ENCODE results near the gene CACTIN. TPM values are rescaled to one million over a fixed set of nuclear protein-coding genes. Genes with fewer than 3 reads are reported as not detected.

The CACTIN gene
- total RNA-seq, 1 experiment from 2014 or later, result 33.2 TPM

DNA sequence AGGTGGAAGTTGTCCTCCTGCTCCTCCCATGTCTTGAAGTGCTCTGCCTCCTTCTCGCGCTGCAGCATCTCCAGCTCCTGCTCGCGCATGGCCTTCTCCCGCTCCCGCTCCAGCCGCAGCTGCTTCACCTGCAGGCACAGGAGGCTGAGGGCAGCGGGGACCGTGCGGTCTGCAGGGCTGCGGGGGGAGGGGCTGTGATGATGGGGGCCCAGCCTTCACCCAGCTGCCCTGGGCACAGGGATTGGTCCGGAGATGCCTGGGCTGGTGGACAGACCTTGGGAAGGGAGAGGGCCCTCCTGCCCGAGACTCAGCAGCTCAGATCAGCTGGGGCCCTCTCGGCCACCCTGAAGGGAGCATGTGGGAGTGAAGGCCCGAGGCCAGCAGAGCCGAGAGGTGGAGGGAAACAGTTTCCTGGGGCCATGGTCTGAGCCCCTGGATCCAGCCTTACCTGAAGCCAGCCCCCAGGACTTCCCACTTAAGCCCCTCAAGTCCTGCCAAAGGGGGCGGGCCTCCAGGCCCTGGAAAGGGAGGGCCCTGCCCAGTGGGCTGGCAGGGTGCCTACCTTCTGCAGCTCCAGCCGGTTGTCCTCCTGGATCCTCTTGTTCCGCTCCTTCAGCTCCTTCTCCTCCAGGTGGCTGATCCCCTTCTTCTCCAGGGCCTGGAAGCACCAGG, 6.3 kb downstream of the CACTIN start:
- CTCF ChIA-PET, result no interaction called here
- H3K9ac ChIP-seq (ENCODE audit: low read length), result no peak overlapping the region

DNA sequence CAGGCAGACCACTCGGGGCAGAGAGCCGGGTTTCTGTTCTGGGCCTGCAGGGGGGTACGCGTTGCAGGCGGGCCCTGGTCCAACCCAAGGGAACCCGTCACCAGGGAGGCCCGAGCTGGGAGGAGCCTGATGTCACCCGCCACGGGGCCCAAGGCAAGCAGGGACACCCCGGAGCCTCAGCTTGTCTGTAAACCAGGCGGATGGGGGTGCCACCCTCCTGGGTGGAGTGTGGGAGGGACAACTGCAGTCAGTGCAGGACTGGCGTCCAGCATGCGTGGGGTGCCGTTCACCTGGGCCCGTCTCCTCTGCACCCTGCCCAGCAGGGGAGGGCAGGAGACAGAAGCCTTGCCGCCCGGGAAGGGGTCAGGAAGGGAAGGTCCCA, 7.0 kb downstream of the CACTIN start:
- no TSS peak for BruUV-seq (replicated peaks)
- Histone ChIP-seq H3K27ac (ENCODE audit: low read depth, low read length) (no peak overlapping the region), H4K20me1 (ENCODE audit: insufficient read depth) (no peaks in the 10 kb centered on the region), H3K79me2 (ENCODE audit: insufficient read depth, low read length) (peaks cover 12% of the 10 kb centered on the region), H3K9ac (ENCODE audit: low read length) (no peak overlapping the region), H3K4me1 (ENCODE audit: control insufficient read depth in 1 of 2, insufficient read depth in 2 of 2, low read length in 2 of 2) (no peaks in the 10 kb centered on the region; a peak in 2 of 4 replicates), H3K36me3 (ENCODE audit: control insufficient read depth in 1 of 2, insufficient read depth in 2 of 2, low read length in 2 of 2) (peaks cover 0 to 5% of the 10 kb centered on the region in 2 experiments; a peak in 2 of 4 replicates), H2AFZ (ENCODE audit: low read depth, low read length, poor library complexity, severe bottlenecking) (no peak overlapping the region), H3K4me3 (replicated peaks in 1 of 2; ENCODE audit: low read depth in 1 of 2, low read length in 2 of 2) (no peak overlapping the region), H3K9me3 (ENCODE audit: control insufficient read depth in 1 of 2, insufficient read depth in 1 of 2, low read depth in 1 of 2, low read length in 2 of 2) (no peaks in the 10 kb centered on the region), H3K9me2 (ENCODE audit: insufficient read depth) (no peaks in the 10 kb centered on the region), H3K4me2 (ENCODE audit: low read length) (no peak overlapping the region), H3K27me3 (ENCODE audit: insufficient read depth, low read length) (no peaks in the 10 kb centered on the region)
- RAD21 ChIA-PET (ENCODE audit: low non-redundant PET in 1 of 2, low total read pairs in 2 of 2, uncharacterized antibody in 2 of 2, unreplicated experiment in 2 of 2), result no interaction called here
- intact Hi-C loops (cut with micrococcal nuclease), result no loop called here
- ATAC-seq (no peak), DNase-seq (ENCODE audit: low read depth, low spot score) (no peak)
- CTCF ChIA-PET, result no interaction called here
- no peak for TF ChIP-seq SIN3A (IDR thresholded peaks at IDR 0.05; ENCODE audit: low read depth)
- TF ChIP-seq EGR1 (IDR thresholded peaks at IDR 0.05; ENCODE audit: low read depth), result no peak
- no peak for TF ChIP-seq CEBPB (IDR thresholded peaks at IDR 0.05; ENCODE audit: low read depth)
- no peak for TF ChIP-seq POLR2AphosphoS5 (IDR thresholded peaks at IDR 0.05; ENCODE audit: low read depth, low read length)
- TF ChIP-seq YY1 (IDR thresholded peaks at IDR 0.05; ENCODE audit: extremely low read depth, insufficient replicate concordance, low read depth, low read length), result no peak
- no peak for TF ChIP-seq SP1 (IDR thresholded peaks at IDR 0.05; ENCODE audit: low read depth)
- TF ChIP-seq EZH2phosphoT487 (IDR thresholded peaks at IDR 0.05; ENCODE audit: borderline replicate concordance), result no peak
- TF ChIP-seq, protein P1, sequence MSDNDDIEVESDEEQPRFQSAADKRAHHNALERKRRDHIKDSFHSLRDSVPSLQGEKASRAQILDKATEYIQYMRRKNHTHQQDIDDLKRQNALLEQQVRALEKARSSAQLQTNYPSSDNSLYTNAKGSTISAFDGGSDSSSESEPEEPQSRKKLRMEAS (IDR thresholded peaks at IDR 0.05), result no peak
- TF ChIP-seq SRF (IDR thresholded peaks at IDR 0.05; ENCODE audit: low read depth), result no peak
- TF ChIP-seq, protein P2, sequence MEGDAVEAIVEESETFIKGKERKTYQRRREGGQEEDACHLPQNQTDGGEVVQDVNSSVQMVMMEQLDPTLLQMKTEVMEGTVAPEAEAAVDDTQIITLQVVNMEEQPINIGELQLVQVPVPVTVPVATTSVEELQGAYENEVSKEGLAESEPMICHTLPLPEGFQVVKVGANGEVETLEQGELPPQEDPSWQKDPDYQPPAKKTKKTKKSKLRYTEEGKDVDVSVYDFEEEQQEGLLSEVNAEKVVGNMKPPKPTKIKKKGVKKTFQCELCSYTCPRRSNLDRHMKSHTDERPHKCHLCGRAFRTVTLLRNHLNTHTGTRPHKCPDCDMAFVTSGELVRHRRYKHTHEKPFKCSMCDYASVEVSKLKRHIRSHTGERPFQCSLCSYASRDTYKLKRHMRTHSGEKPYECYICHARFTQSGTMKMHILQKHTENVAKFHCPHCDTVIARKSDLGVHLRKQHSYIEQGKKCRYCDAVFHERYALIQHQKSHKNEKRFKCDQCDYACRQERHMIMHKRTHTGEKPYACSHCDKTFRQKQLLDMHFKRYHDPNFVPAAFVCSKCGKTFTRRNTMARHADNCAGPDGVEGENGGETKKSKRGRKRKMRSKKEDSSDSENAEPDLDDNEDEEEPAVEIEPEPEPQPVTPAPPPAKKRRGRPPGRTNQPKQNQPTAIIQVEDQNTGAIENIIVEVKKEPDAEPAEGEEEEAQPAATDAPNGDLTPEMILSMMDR (IDR thresholded peaks at IDR 0.05 in 2 of 3, conservative IDR thresholded peaks at IDR 0.05 in 1 of 3; ENCODE audit: borderline replicate concordance in 1 of 3, insufficient read depth in 1 of 3, low read depth in 2 of 3, low read length in 2 of 3), result no peak
- POLR2A ChIA-PET, result no interaction called here

More for the DNA sequence above, 6.3 kb downstream of the CACTIN start:
- no peak overlapping the region for H3K27ac ChIP-seq (ENCODE audit: low read depth, low read length)
- H3K36me3 ChIP-seq (ENCODE audit: control insufficient read depth in 1 of 2, insufficient read depth in 2 of 2, low read length in 2 of 2), result peaks cover 0 to 5% of the 10 kb centered on the region in 2 experiments; a peak in 2 of 4 replicates
- H3K4me2 ChIP-seq (ENCODE audit: low read length), result no peak overlapping the region
- TF ChIP-seq RAD21 (IDR thresholded peaks at IDR 0.05; ENCODE audit: low read depth) (no peak), FOSL1 (IDR thresholded peaks at IDR 0.05; ENCODE audit: low read depth) (no peak), EZH2phosphoT487 (IDR thresholded peaks at IDR 0.05; ENCODE audit: borderline replicate concordance) (no peak), SRF (IDR thresholded peaks at IDR 0.05; ENCODE audit: low read depth) (no peak), ZFX (IDR thresholded peaks at IDR 0.05) (no peak), TCF7L2 (IDR thresholded peaks at IDR 0.05; ENCODE audit: borderline replicate concordance, extremely low read depth, insufficient read depth, insufficient read length) (no peak), POLR2A (IDR thresholded peaks at IDR 0.05; ENCODE audit: borderline replicate concordance, extremely low read depth, insufficient read depth, insufficient read length) (no peak)
- TF ChIP-seq, protein P1 (IDR thresholded peaks at IDR 0.05), result no peak
- no peaks in the 10 kb centered on the region for H3K27me3 ChIP-seq (ENCODE audit: insufficient read depth, low read length)
- no peaks in the 10 kb centered on the region; the same call in 1 of the 2 replicates for H4K20me1 ChIP-seq (ENCODE audit: insufficient read depth)
- BruUV-seq (replicated peaks), result no TSS peak
- ATAC-seq (no peak), DNase-seq (ENCODE audit: low read depth, low spot score) (no peak)
- H3K9me2 ChIP-seq (ENCODE audit: insufficient read depth), result no peaks in the 10 kb centered on the region
- peaks cover 5 to 6% of the 10 kb centered on the region in 2 experiments; a peak in 3 of 4 replicates for H3K4me1 ChIP-seq (ENCODE audit: control insufficient read depth in 1 of 2, insufficient read depth in 2 of 2, low read length in 2 of 2)
- no peak overlapping the region for H2AFZ ChIP-seq (ENCODE audit: low read depth, low read length, poor library complexity, severe bottlenecking)
- intact Hi-C loops (cut with micrococcal nuclease), result no loop called here
- peaks cover 19% of the 10 kb centered on the region for H3K79me2 ChIP-seq (ENCODE audit: insufficient read depth, low read length)
- RAD21 ChIA-PET (ENCODE audit: low non-redundant PET in 1 of 2, low total read pairs in 2 of 2, uncharacterized antibody in 2 of 2, unreplicated experiment in 2 of 2), result no interaction called here
- no peak overlapping the region for H3K4me3 ChIP-seq (replicated peaks in 1 of 2; ENCODE audit: low read depth in 1 of 2, low read length in 2 of 2)
- POLR2A ChIA-PET, result no interaction called here
- H3K9me3 ChIP-seq (ENCODE audit: control insufficient read depth in 1 of 2, insufficient read depth in 1 of 2, low read depth in 1 of 2, low read length in 2 of 2), result no peaks in the 10 kb centered on the region
